Right lobe of liver (tissue), 6 donors: ENCODE results near the gene FAM118B. TPM values are rescaled to one million over a fixed set of nuclear protein-coding genes. Genes with fewer than 3 reads are reported as not detected.
A peak's percentile ranks its signal among the peaks of the same experiment; 100 is the strongest.

ENCODE experiments used
- ATAC-seq, 4 donors: fragments of 200-7000 bp; cut with Tn5 transposase; one replicate each; pipeline ENCODE4 v1.9.1; 2020; ENCODE audit warnings: mild to moderate bottlenecking in 4 of 4, moderate library complexity in 4 of 4
- DNase-seq, 3 donors: peaks; one replicate each; pipeline ENCODE4 v3.0.0-alpha.2; 2020
- H3K27ac ChIP-seq, 3 donors: fragments of 200-600 bp; one replicate each; pipeline ENCODE4 v1.8.0; 2022
- H3K27me3 ChIP-seq, 2 donors: fragments of 200-600 bp; one replicate each; pipeline ENCODE4 v1.8.0; 2022
- H3K36me3 ChIP-seq, 4 donors: fragments of 200-600 bp; sonication (generic) in 1 of 4; one replicate each; pipeline versions ENCODE4 v1.5.1 to v1.8.0; 2017 to 2022; ENCODE audit warnings: control low read depth in 1 of 4
- H3K4me1 ChIP-seq, 4 donors: fragments of 200-600 bp; sonication (generic) in 1 of 4; one replicate each; pipeline versions ENCODE4 v1.5.1 to v1.8.0; 2017 to 2022; ENCODE audit warnings: control low read depth in 1 of 4
- H3K4me3 ChIP-seq, 3 donors: fragments of 200-600 bp; one replicate each; pipeline ENCODE4 v1.8.0; 2022
- H3K9me3 ChIP-seq, 4 donors: fragments of 200-600 bp; sonication (generic) in 1 of 4; one replicate each; pipeline versions ENCODE4 v1.5.1 to v1.8.0; 2017 to 2022; ENCODE audit warnings: control low read depth in 1 of 4
- POLR2A ChIP-seq: fragments of 450-650 bp; IDR thresholded peaks from one replicate; pipeline ENCODE4 v1.6.1; 2017; ENCODE audit warnings: antibody characterized with exemption, mild to moderate bottlenecking
- WGBS: methylation state at CpG from one replicate; pipeline ENCODE4 v1.1.6; 2018; ENCODE audit warnings: low coverage, low lambda C conversion rate; ENCODE audit not compliant: insufficient coverage; ENCODE audit errors: missing lambda C conversion rate; 5-methylcytosine and 5-hydroxymethylcytosine counted together
- intact Hi-C, 2 donors: fragments of 100-400 bp; cut with DNase I; formaldehyde crosslinking; loops; one replicate each; pipeline versions ENCODE4 v1.11.2 to v1.14.1; 2022
- total RNA-seq, 6 experiments: library from RNA; depleted of rRNA in 2 of 6; stranded (reverse); fragments of >200 nt in 2 of 6; fragmentation: NEBNext Ultra II Directional in 3 of 6; extraction: Animal tissue kit (Norgen Biotek cat#: 25700) in 3 of 6; gene quantifications; one replicate each; pipeline versions ENCODE4 v1.1.0 to v1.2.4, GENCODE V29; 2016 to 2023
- TF ChIP-seq, protein P1 (sequence below), 4 donors: fragments of 200-600 bp in 3 of 4; fragments of 450-650 bp in 1 of 4; IDR thresholded peaks; one replicate each; pipeline versions ENCODE4 v1.5.1 to v1.8.0; 2016 to 2022; ENCODE audit warnings: antibody characterized with exemption in 4 of 4, mild to moderate bottlenecking in 2 of 4
- donor health status: DM: no; HTN: yes; CAD: no.
- donor health status: DM: no; HTN: no; CAD: no.
- donor health status: DM: no; HTN: no; CAD: no.
- donor health status: DM: no; HTN: yes; CAD: no.
- donor health status: DM: no; HTN: yes; CAD: no.

The FAM118B gene
- total RNA-seq, 6 experiments from 2014 or later: 4.6 to 8.3 (median 5.8) TPM

DNA sequence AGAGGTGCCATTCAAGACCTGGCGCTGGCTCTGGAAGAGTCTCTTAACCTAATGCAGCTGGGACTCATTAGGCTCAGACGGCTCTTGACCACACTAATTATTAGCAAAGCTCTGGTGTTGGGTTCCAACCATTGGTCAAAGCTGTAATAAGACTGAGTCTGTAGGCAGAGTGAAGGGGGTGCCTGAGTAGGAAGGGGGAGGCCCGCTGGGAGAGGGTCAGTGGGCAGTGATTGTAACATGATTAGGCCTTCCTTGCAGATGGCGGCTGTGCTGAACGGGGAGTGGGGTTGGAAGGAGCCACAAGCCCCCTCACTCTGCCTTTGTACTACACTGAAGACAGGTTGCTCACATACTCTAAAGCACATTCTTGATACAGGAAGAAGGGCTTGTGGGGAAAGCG lies 51.9 kb downstream of the FAM118B start:
- 60% methylated on average over 2 of the region's 6 CpGs for WGBS
- TF ChIP-seq, protein P1, sequence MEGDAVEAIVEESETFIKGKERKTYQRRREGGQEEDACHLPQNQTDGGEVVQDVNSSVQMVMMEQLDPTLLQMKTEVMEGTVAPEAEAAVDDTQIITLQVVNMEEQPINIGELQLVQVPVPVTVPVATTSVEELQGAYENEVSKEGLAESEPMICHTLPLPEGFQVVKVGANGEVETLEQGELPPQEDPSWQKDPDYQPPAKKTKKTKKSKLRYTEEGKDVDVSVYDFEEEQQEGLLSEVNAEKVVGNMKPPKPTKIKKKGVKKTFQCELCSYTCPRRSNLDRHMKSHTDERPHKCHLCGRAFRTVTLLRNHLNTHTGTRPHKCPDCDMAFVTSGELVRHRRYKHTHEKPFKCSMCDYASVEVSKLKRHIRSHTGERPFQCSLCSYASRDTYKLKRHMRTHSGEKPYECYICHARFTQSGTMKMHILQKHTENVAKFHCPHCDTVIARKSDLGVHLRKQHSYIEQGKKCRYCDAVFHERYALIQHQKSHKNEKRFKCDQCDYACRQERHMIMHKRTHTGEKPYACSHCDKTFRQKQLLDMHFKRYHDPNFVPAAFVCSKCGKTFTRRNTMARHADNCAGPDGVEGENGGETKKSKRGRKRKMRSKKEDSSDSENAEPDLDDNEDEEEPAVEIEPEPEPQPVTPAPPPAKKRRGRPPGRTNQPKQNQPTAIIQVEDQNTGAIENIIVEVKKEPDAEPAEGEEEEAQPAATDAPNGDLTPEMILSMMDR (IDR thresholded peaks at IDR 0.05): no peak
- TF ChIP-seq POLR2A: no peak
- intact Hi-C loops: loop anchor here in 1 of 2 donors (10.0 kb wide), 1 partner anchor 49 kb away; the partner anchor contains the start of genes FAM118B and RPUSD4

DNA sequence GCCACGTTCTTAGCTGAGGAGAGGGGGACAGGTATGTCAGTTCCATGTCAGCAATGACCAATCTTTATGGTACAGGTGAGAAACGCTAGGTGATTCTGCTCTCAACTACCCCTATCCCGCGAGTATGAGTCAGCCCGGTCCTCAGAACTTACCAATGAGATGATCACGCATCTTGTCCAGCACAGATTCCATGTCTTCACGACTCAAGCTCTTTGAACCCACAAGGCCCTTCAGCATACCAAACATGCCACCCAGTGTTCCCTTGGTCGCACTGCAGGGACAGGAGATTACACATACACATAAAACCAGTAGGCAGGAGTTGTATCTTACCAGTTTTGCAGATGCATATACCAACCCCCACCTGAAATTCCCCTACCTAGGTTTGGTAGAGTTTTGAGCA lies 54.2 kb downstream of the FAM118B start:
- TF ChIP-seq POLR2A: no peak
- TF ChIP-seq, protein P1 (IDR thresholded peaks at IDR 0.05): no peak
- intact Hi-C loops: loop anchor here in 1 of 2 donors (10.0 kb wide), 1 partner anchor 51 kb away; the partner anchor contains the start of genes FAM118B and RPUSD4
- DNase-seq (no peak), ATAC-seq (no peak)
- Histone ChIP-seq H3K4me3 (no peak overlapping the region), H3K4me1 (peaks cover 0 to 15% (median 4%) of the 10 kb centered on the region in 4 donors), H3K27ac (no peak overlapping the region), H3K27me3 (no peaks in the 10 kb centered on the region), H3K9me3 (no peaks in the 10 kb centered on the region), H3K36me3 (peaks cover 7 to 60% (median 31%) of the 10 kb centered on the region in 4 donors)
- 92% methylated on average over 2 of the region's 8 CpGs for WGBS

More for the DNA sequence above, 51.9 kb downstream of the FAM118B start:
- no peak for ATAC-seq
- H3K4me1 ChIP-seq: peaks cover 0 to 7% (median 0%) of the 10 kb centered on the region in 4 donors
- H3K27me3 ChIP-seq: no peaks in the 10 kb centered on the region
- peaks cover 7 to 60% (median 31%) of the 10 kb centered on the region in 4 donors for H3K36me3 ChIP-seq
- no peak for DNase-seq
- H3K4me3 ChIP-seq: no peak overlapping the region
- no peaks in the 10 kb centered on the region for H3K9me3 ChIP-seq
- no peak overlapping the region for H3K27ac ChIP-seq

DNA sequence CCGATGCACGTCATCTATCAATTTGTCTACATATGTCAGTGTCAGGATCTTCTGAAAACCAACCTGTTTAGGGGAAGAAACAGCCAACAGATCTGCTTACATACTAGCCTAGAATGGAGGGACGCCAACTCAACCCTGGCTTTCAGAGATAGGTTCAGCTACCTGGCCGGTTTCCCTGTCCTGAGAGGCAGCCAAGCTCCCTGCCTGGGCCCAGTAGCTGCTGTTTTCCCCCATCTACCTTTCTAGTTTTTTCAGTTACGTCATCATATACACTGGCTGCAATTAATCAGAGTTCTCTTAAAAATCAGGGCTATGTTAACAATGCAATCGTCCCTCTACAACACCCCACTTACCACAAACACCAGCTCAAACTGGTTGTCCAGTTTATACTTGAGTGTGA lies 56.1 kb downstream of the FAM118B start:
- Histone ChIP-seq H3K4me1 (peaks cover 0 to 15% (median 4%) of the 10 kb centered on the region in 4 donors), H3K27ac (peak overlapping the region; percentile 81 to 97 (median 86)), H3K9me3 (no peaks in the 10 kb centered on the region), H3K27me3 (no peaks in the 10 kb centered on the region), H3K36me3 (peaks cover 7 to 46% (median 26%) of the 10 kb centered on the region in 4 donors), H3K4me3 (peak overlapping the region; percentile 82 to 91 (median 88))
- WGBS: 21% methylated on average over 6 of the region's 6 CpGs
- intact Hi-C loops: loop anchor here in 1 of 2 donors (10.0 kb wide), 1 partner anchor 53 kb away; the partner anchor contains the start of genes FAM118B and RPUSD4
- TF ChIP-seq POLR2A: no peak
- TF ChIP-seq, protein P1 (IDR thresholded peaks at IDR 0.05): no peak
- ATAC-seq (peak; percentile 55 to 66 (median 59)), DNase-seq (peak; percentile 82 to 96 (median 90))

DNA sequence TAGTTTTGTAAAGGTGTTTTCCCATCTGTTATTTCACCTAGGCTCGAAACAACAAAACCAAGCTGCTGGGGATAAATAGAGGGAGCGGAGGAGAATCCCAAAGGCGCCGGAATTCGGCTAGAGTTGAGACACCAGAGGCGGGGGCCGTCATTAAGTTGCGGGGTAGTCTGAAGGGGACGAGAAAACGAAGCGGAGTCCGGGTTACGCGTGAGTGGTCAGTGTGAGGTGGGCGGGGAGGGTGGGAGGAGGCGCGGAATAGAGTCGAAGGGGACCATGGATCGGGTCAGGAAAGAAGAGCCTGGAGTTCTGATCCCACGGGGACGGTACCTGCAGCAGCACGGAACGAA lies 56.8 kb downstream of the FAM118B start:
- H3K36me3 ChIP-seq: peaks cover 6 to 46% (median 23%) of the 10 kb centered on the region in 4 donors
- no peaks in the 10 kb centered on the region for H3K9me3 ChIP-seq
- peak; percentile 2 to 30 (median 23) for ATAC-seq
- peak overlapping the region; percentile 81 to 97 (median 86) for H3K27ac ChIP-seq
- H3K4me3 ChIP-seq: peak overlapping the region; percentile 82 to 91 (median 88)
- DNase-seq: peak in 1 of 3 donors; percentile 30
- intact Hi-C loops: loop anchor here in 1 of 2 donors (10.0 kb wide), 1 partner anchor 54 kb away; the partner anchor contains the start of genes FAM118B and RPUSD4
- no peaks in the 10 kb centered on the region for H3K27me3 ChIP-seq
- 0% methylated on average over 11 of the region's 23 CpGs for WGBS
- H3K4me1 ChIP-seq: peaks cover 0 to 15% (median 4%) of the 10 kb centered on the region in 4 donors
- no peak for TF ChIP-seq POLR2A
- TF ChIP-seq, protein P1 (IDR thresholded peaks at IDR 0.05): no peak
